Endothelial cell of umbilical vein (primary cell): ENCODE data around the gene CDC42EP5. TPM values are rescaled to one million over a fixed set of nuclear protein-coding genes. Genes with fewer than 3 reads are reported as not detected.

ENCODE experiments used
- BruUV-seq: library from RNA; stranded (reverse); fragments of 400-500 nt; replicated peaks from 2 replicates; lab custom pipeline; 2021; lab: Mats Ljungman, UMichigan
- CTCF ChIA-PET: fragments of 300-600, 350-600 bp; sonication (Branson Sonifier 250); formaldehyde crosslinking; loops from one replicate; lab custom pipeline; 2021; ENCODE audit warnings: antibody characterized with exemption, inconsistent platforms; lab: Charles Lee
- POLR2A ChIA-PET: fragments of 300-600, 350-600 bp; sonication (Branson Sonifier 250); formaldehyde crosslinking; loops from one replicate; lab custom pipeline; 2021; ENCODE audit warnings: antibody characterized with exemption, inconsistent platforms; lab: Charles Lee
- DNase-seq: peaks from one replicate; pipeline ENCODE4 v3.0.0-alpha.2; 2011; ENCODE audit warnings: low read depth, low spot score
- FAIRE-seq: peaks from 2 replicates; lab custom pipeline; 2011; peaks lifted over from hg19 to GRCh38; lab: Jason Lieb, UNC
- H2AFZ ChIP-seq: 2 replicates; pipeline ENCODE4 v1.6.0; 2012; ENCODE audit warnings: low read depth, low read length, control low read depth, inconsistent platforms
- H3K27ac ChIP-seq: 2 replicates; pipeline ENCODE4 v1.5.1; 2011; ENCODE audit warnings: low read depth, mild to moderate bottlenecking, control low read depth, low read length, moderate library complexity; ENCODE audit not compliant: insufficient read depth
- H3K27me3 ChIP-seq, 2 experiments: 2 replicates each; pipeline versions ENCODE4 v1.6.0 to v1.6.1; 2011; ENCODE audit warnings: low read length in 2 of 2, mixed read lengths in 1 of 2; ENCODE audit not compliant: control insufficient read depth in 2 of 2, insufficient read depth in 2 of 2
- H3K36me3 ChIP-seq, 2 experiments: 2 replicates in 1 of 2; 3 replicates in 1 of 2; pipeline ENCODE4 v1.5.1; 2011; ENCODE audit warnings: low read length in 2 of 2, mild to moderate bottlenecking in 1 of 2, moderate library complexity in 1 of 2; ENCODE audit not compliant: control insufficient read depth in 2 of 2, insufficient read depth in 2 of 2; ENCODE audit errors: extremely low read depth in 1 of 2
- H3K4me1 ChIP-seq: 3 replicates; pipeline ENCODE4 v1.5.1; 2011; ENCODE audit warnings: mild to moderate bottlenecking, low read length; ENCODE audit not compliant: control insufficient read depth, insufficient read depth; ENCODE audit errors: extremely low read depth
- H3K4me2 ChIP-seq: 2 replicates; pipeline ENCODE4 v1.6.1; 2011; ENCODE audit warnings: low read length, control low read depth, mixed read lengths; ENCODE audit not compliant: insufficient read depth
- H3K4me3 ChIP-seq, 3 experiments: fragments of 200-600 bp in 1 of 3; sonication (generic), shearing (Covaris generic) in 1 of 3; replicated peaks in 1 of 3; 2 replicates each; pipeline ENCODE4 v1.5.1; 2011 to 2016; ENCODE audit warnings: control low read depth in 3 of 3, low read length in 3 of 3, mild to moderate bottlenecking in 2 of 3, inconsistent platforms in 1 of 3, low read depth in 1 of 3, moderate library complexity in 1 of 3; ENCODE audit not compliant: insufficient read depth in 1 of 3
- H3K79me2 ChIP-seq: 2 replicates; pipeline ENCODE4 v1.6.0; 2012; ENCODE audit warnings: low read length, inconsistent platforms; ENCODE audit not compliant: control insufficient read depth, insufficient read depth
- H3K9ac ChIP-seq: replicated peaks from 2 replicates; pipeline ENCODE3; 2011; ENCODE audit warnings: low read length, control low read depth; ENCODE audit not compliant: insufficient read depth; ENCODE audit errors: extremely low read depth
- H3K9me1 ChIP-seq: replicated peaks from 3 replicates; pipeline ENCODE4 v1.6.0; 2011; ENCODE audit warnings: mild to moderate bottlenecking, low read length; ENCODE audit not compliant: control insufficient read depth, insufficient read depth; ENCODE audit errors: extremely low read depth
- H3K9me3 ChIP-seq: replicated peaks from 2 replicates; pipeline ENCODE4 v1.5.1; 2012; ENCODE audit warnings: low read length, inconsistent platforms; ENCODE audit not compliant: control insufficient read depth, insufficient read depth
- H4K20me1 ChIP-seq: replicated peaks from 2 replicates; pipeline ENCODE3; 2011; ENCODE audit warnings: mild to moderate bottlenecking, low read length; ENCODE audit not compliant: control insufficient read depth, insufficient read depth; ENCODE audit errors: extremely low read depth
- CTCF ChIP-seq, 2 donors: IDR thresholded peaks; 1 replicate in 1 of 2; 2 replicates in 1 of 2; pipeline ENCODE4 v1.5.1; 2011; ENCODE audit warnings: low read length in 2 of 2, mild to moderate bottlenecking in 2 of 2, moderate library complexity in 2 of 2, control low read depth in 1 of 2, inconsistent platforms in 1 of 2, low read depth in 1 of 2; ENCODE audit not compliant: insufficient read depth in 1 of 2; ENCODE audit errors: extremely low read depth in 1 of 2
- EZH2 ChIP-seq: IDR thresholded peaks from 2 replicates; pipeline ENCODE4 v1.6.1; 2012; ENCODE audit warnings: borderline replicate concordance, low read depth, mild to moderate bottlenecking, moderate library complexity, low read length, inconsistent platforms; ENCODE audit not compliant: severe bottlenecking
- FOS ChIP-seq: IDR thresholded peaks from 2 replicates; pipeline ENCODE4 v1.6.1; 2011; ENCODE audit warnings: mild to moderate bottlenecking, low read length, moderate library complexity, borderline replicate concordance; ENCODE audit not compliant: insufficient read depth
- GATA2 ChIP-seq: IDR thresholded peaks from 2 replicates; pipeline ENCODE4 v1.7.0; 2011; ENCODE audit warnings: low read depth, mild to moderate bottlenecking, moderate library complexity, mixed read lengths, low read length; ENCODE audit not compliant: insufficient read length, insufficient read depth
- JUN ChIP-seq: IDR thresholded peaks from 2 replicates; pipeline ENCODE4 v1.6.1; 2011; ENCODE audit warnings: borderline replicate concordance, low read depth; ENCODE audit not compliant: insufficient read length, insufficient read depth
- MYC ChIP-seq: IDR thresholded peaks from one replicate; pipeline ENCODE4 v1.6.1; 2011; ENCODE audit warnings: mild to moderate bottlenecking, low read depth, low read length
- POLR2A ChIP-seq: IDR thresholded peaks from 2 replicates; pipeline ENCODE4 v1.6.1; 2012; ENCODE audit warnings: low read depth, mild to moderate bottlenecking, control low read depth, low read length
- POLR2AphosphoS5 ChIP-seq: IDR thresholded peaks from 2 replicates; pipeline ENCODE4 v1.6.1; 2012; ENCODE audit warnings: low read depth, mild to moderate bottlenecking, control low read depth, low read length, moderate library complexity; ENCODE audit not compliant: insufficient read depth
- dilution Hi-C: fragments of 300-500 bp; cut with MboI; formaldehyde crosslinking; loops from one replicate; pipeline ENCODE4 v1.15.0; 2019; ENCODE audit warnings: low sequenced_read_pairs; ENCODE audit not compliant: extremely low pct_ligation_motif_present
- intact Hi-C: fragments of 100-400 bp; cut with micrococcal nuclease; formaldehyde crosslinking; loops from one replicate; pipeline ENCODE4 v1.10.0; 2022
- polyA plus RNA-seq, 4 experiments: library from polyadenylated mRNA; depleted of rRNA in 3 of 4; stranded (reverse) in 3 of 4; unstranded in 1 of 4; fragments of >200 nt; gene quantifications; 2 replicates each; pipeline versions ENCODE4 v1.2.1 to v1.2.3, GENCODE V29; 2011 to 2012; ENCODE audit warnings: missing spikeins in 1 of 4
- total RNA-seq: library from RNA; stranded (reverse); gene quantifications from 2 replicates; pipeline ENCODE4 v1.2.3, GENCODE V29; 2021
- TF ChIP-seq, protein P1 (sequence below): IDR thresholded peaks from 2 replicates; pipeline ENCODE4 v1.6.1; 2011; ENCODE audit not compliant: insufficient read depth, insufficient read length

CDC42EP5 gene
- total and polyA plus RNA-seq, 2 donors (not counting 3 experiments of a cell fraction or from before 2014, with no cell fraction given) = 37.3 to 85.5 TPM

- intact Hi-C loops (no loop called here), dilution Hi-C loops (no loop called here)
- Histone ChIP-seq H3K4me2 (no peak overlapping the region), H3K27me3 (peaks cover 0 to 2% of the 10 kb centered on the region in 2 experiments), H3K9me1 (no peaks in the 10 kb centered on the region), H3K36me3 (no peaks in the 10 kb centered on the region), H3K4me1 (no peaks in the 10 kb centered on the region), H3K79me2 (no peaks in the 10 kb centered on the region), H4K20me1 (no peaks in the 10 kb centered on the region), H3K9ac (no peak overlapping the region), H3K9me3 (no peaks in the 10 kb centered on the region), H3K27ac (no peak overlapping the region), H2AFZ (no peak overlapping the region), H3K4me3 (no peak overlapping the region)
- CTCF ChIA-PET = interaction anchor here (0.6 to 4.1 kb wide), 2 partner anchors 9 to 1413 kb away, joined by 3 to 21 read pairs; no protein-coding TSS in a partner anchor
- DNase-seq (no peak), FAIRE-seq (no peak)
- POLR2A ChIA-PET = no interaction called here
- TF ChIP-seq, protein P1, sequence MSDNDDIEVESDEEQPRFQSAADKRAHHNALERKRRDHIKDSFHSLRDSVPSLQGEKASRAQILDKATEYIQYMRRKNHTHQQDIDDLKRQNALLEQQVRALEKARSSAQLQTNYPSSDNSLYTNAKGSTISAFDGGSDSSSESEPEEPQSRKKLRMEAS = no peak
- TF ChIP-seq CTCF (IDR thresholded peaks at IDR 0.05; ENCODE audit: extremely low read depth in 1 of 2, insufficient read depth in 1 of 2, low read depth in 1 of 2, low read length in 2 of 2) (no peak), JUN (no peak), FOS (no peak), MYC (no peak), GATA2 (no peak), EZH2 (no peak), POLR2A (no peak), POLR2AphosphoS5 (no peak)
- no TSS peak for BruUV-seq
Observed at GRCh38 chr19:54429545-54430227, 43.4 kb downstream of the CDC42EP5 start.
